Measurements from ENCODE around the gene FAM221B.

Gene FAM221B

GRCh38 chr9:35845824-35846771, 17.6 kb upstream of the FAM221B start:
- no peak for FAIRE-seq

- no peak for FAIRE-seq
These were observed 16.2 kb upstream of the FAM221B start for GRCh38 chr9:35844628-35845270.

- FAIRE-seq, result no peak
These were observed 14.3 kb upstream of the FAM221B start for GRCh38 chr9:35842795-35843194.

GRCh38 chr9:35842020-35842745, 13.7 kb upstream of the FAM221B start:
- FAIRE-seq, result no peak

GRCh38 chr9:35841645-35841900, 13.0 kb upstream of the FAM221B start:
- FAIRE-seq, result no peak

- no peak for FAIRE-seq
These were observed 12.5 kb upstream of the FAM221B start for GRCh38 chr9:35840881-35841644.

GRCh38 chr9:35839926-35840325, 11.4 kb upstream of the FAM221B start:
- no peak for FAIRE-seq

- no peak for FAIRE-seq
These were observed 8.1 kb upstream of the FAM221B start for GRCh38 chr9:35836595-35836994.

GRCh38 chr9:35835766-35836165, 7.2 kb upstream of the FAM221B start:
- no peak for FAIRE-seq

GRCh38 chr9:35835216-35835632, 6.7 kb upstream of the FAM221B start:
- FAIRE-seq, result no peak

GRCh38 chr9:35834260-35835215, 6.0 kb upstream of the FAM221B start:
- no peak for FAIRE-seq

GRCh38 chr9:35832814-35833213, 4.3 kb upstream of the FAM221B start:
- no peak for FAIRE-seq

GRCh38 chr9:35831040-35831439, 2.5 kb upstream of the FAM221B start:
- FAIRE-seq, result no peak

- no peak for FAIRE-seq
These were observed 1.2 kb upstream of the FAM221B start for GRCh38 chr9:35829764-35830096.

- no peak for FAIRE-seq
These were observed 692 bp upstream of the FAM221B start, which contains the start of gene TMEM8B for GRCh38 chr9:35829084-35829763. TMEM8B (plus strand) TSS chr9:35829228; CDS start chr9:35829448, 220 bp downstream.

- FAIRE-seq, result no peak
These were observed 1.0 kb downstream of the FAM221B start for GRCh38 chr9:35827486-35827885.

GRCh38 chr9:35826071-35826701, 2.3 kb downstream of the FAM221B start:
- FAIRE-seq, result no peak

GRCh38 chr9:35822926-35823325, 5.6 kb downstream of the FAM221B start:
- FAIRE-seq, result no peak

- FAIRE-seq, result no peak
These were observed 8.5 kb downstream of the FAM221B start for GRCh38 chr9:35820076-35820475.

GRCh38 chr9:35818341-35818740, 10.2 kb downstream of the FAM221B start:
- no peak for FAIRE-seq

GRCh38 chr9:35816708-35817107, 11.8 kb downstream of the FAM221B start:
- FAIRE-seq, result no peak

Measured in islet of Langerhans (tissue), 1 donor.